H9 (cell line): ENCODE measurements around the gene VAV1. TPM values are rescaled to one million over a fixed set of nuclear protein-coding genes. Genes with fewer than 3 reads are reported as not detected.

Source experiments
- DNase-seq: peaks from one replicate; pipeline ENCODE4 v3.0.0-alpha.2; 2017
- H2AFZ ChIP-seq: one replicate; pipeline ENCODE4 v1.6.1; 2013; ENCODE audit warnings: mild to moderate bottlenecking, low read length, control low read depth, moderate library complexity
- H2AK5ac ChIP-seq: 2 replicates; pipeline ENCODE4 v1.6.1; 2013; ENCODE audit warnings: low read length, control low read depth, mixed read lengths; ENCODE audit not compliant: insufficient read length
- H2BK120ac ChIP-seq: one replicate; pipeline ENCODE4 v1.6.1; 2013; ENCODE audit warnings: low read depth, mild to moderate bottlenecking, low read length, control low read depth, inconsistent platforms; ENCODE audit not compliant: poor library complexity, severe bottlenecking
- H2BK12ac ChIP-seq: 2 replicates; pipeline ENCODE4 v1.6.1; 2013; ENCODE audit warnings: low read length, control low read depth, mixed read lengths, low read depth; ENCODE audit not compliant: insufficient read length
- H2BK15ac ChIP-seq: 2 replicates; pipeline ENCODE4 v1.6.1; 2013; ENCODE audit warnings: low read depth, low read length, control low read depth
- H2BK20ac ChIP-seq: one replicate; pipeline ENCODE4 v1.6.1; 2013; ENCODE audit warnings: low read depth, mild to moderate bottlenecking, low read length, control low read depth, inconsistent platforms; ENCODE audit not compliant: poor library complexity, severe bottlenecking
- H2BK5ac ChIP-seq: 2 replicates; pipeline ENCODE4 v1.6.1; 2013; ENCODE audit warnings: low read length, control low read depth, mixed read lengths; ENCODE audit not compliant: insufficient read length
- H3K14ac ChIP-seq: 2 replicates; pipeline ENCODE4 v1.6.1; 2013; ENCODE audit warnings: low read length, control low read depth; ENCODE audit not compliant: insufficient read depth
- H3K18ac ChIP-seq: 2 replicates; pipeline ENCODE4 v1.6.1; 2013; ENCODE audit warnings: low read depth, mild to moderate bottlenecking, mixed read lengths, low read length, control low read depth; ENCODE audit not compliant: insufficient read length
- H3K23ac ChIP-seq: 2 replicates; pipeline ENCODE4 v1.6.1; 2013; ENCODE audit warnings: low read length, control low read depth, mixed read lengths, low read depth; ENCODE audit not compliant: insufficient read length
- H3K23me2 ChIP-seq: 2 replicates; pipeline ENCODE4 v1.6.1; 2013; ENCODE audit warnings: low read depth, mild to moderate bottlenecking, mixed read lengths, low read length, control low read depth; ENCODE audit not compliant: insufficient read length, poor library complexity, severe bottlenecking
- H3K27ac ChIP-seq: 2 replicates; pipeline ENCODE4 v1.5.1; 2013; ENCODE audit warnings: low read length, control low read depth, mixed read lengths, low read depth; ENCODE audit not compliant: insufficient read length
- H3K27me3 ChIP-seq: 2 replicates; pipeline ENCODE4 v1.6.1; 2013; ENCODE audit warnings: low read length, control low read depth, inconsistent platforms; ENCODE audit not compliant: insufficient read depth
- H3K4ac ChIP-seq: 2 replicates; pipeline ENCODE4 v1.6.1; 2013; ENCODE audit warnings: low read depth, mild to moderate bottlenecking, control low read depth, inconsistent platforms, low read length, moderate library complexity
- H3K4me1 ChIP-seq: 2 replicates; pipeline ENCODE4 v1.6.1; 2013; ENCODE audit warnings: low read length, control low read depth, inconsistent platforms; ENCODE audit not compliant: insufficient read depth
- H3K4me2 ChIP-seq: 2 replicates; pipeline ENCODE4 v1.6.1; 2013; ENCODE audit warnings: low read length, control low read depth, mixed read lengths; ENCODE audit not compliant: insufficient read length, insufficient read depth
- H3K56ac ChIP-seq: 2 replicates; pipeline ENCODE4 v1.6.1; 2013; ENCODE audit warnings: low read depth, mild to moderate bottlenecking, mixed read lengths, low read length, control low read depth; ENCODE audit not compliant: insufficient read length
- H3K79me1 ChIP-seq: 2 replicates; pipeline ENCODE4 v1.6.1; 2013; ENCODE audit warnings: low read depth, mild to moderate bottlenecking, moderate library complexity, low read length, control low read depth, inconsistent platforms; ENCODE audit not compliant: insufficient read depth, poor library complexity, severe bottlenecking
- H3K79me2 ChIP-seq: 2 replicates; pipeline ENCODE4 v1.6.1; 2013; ENCODE audit warnings: low read length, control low read depth, inconsistent platforms; ENCODE audit not compliant: insufficient read depth
- H3K9ac ChIP-seq: 2 replicates; pipeline ENCODE4 v1.6.1; 2013; ENCODE audit warnings: low read length, control low read depth, mixed read lengths; ENCODE audit not compliant: insufficient read length; ENCODE audit errors: extremely low read depth
- H3K9me3 ChIP-seq: one replicate; pipeline ENCODE4 v1.6.1; 2013; ENCODE audit warnings: low read depth, low read length, inconsistent platforms; ENCODE audit not compliant: control insufficient read depth
- H3T11ph ChIP-seq: one replicate; pipeline ENCODE4 v1.6.1; 2013; ENCODE audit warnings: mild to moderate bottlenecking, low read length, control low read depth, inconsistent platforms
- H4K20me1 ChIP-seq: one replicate; pipeline ENCODE4 v1.6.1; 2013; ENCODE audit not compliant: control insufficient read depth, insufficient read length, insufficient read depth
- H4K5ac ChIP-seq: 2 replicates; pipeline ENCODE4 v1.6.1; 2013; ENCODE audit warnings: low read depth, mild to moderate bottlenecking, mixed read lengths, low read length, control low read depth; ENCODE audit not compliant: insufficient read length
- H4K8ac ChIP-seq: replicated peaks from 2 replicates; pipeline ENCODE4 v1.6.1; 2013; ENCODE audit warnings: low read length, control low read depth, mixed read lengths, low read depth; ENCODE audit not compliant: insufficient read length
- H4K91ac ChIP-seq: 2 replicates; pipeline ENCODE4 v1.6.1; 2013; ENCODE audit warnings: low read depth, mild to moderate bottlenecking, moderate library complexity, mixed read lengths, low read length, control low read depth; ENCODE audit not compliant: insufficient read length
- H3K27ac Mint-ChIP-seq, 3 experiments: 2 replicates in 2 of 3; 3 replicates in 1 of 3; pipeline ENCODE4 v1.8.0; 2020 to 2021; ENCODE audit warnings: mixed read lengths in 3 of 3, mild to moderate bottlenecking in 1 of 3, moderate library complexity in 1 of 3
- H3K27me3 Mint-ChIP-seq: 2 replicates; pipeline ENCODE4 v1.8.0; 2021; ENCODE audit warnings: low read depth, mild to moderate bottlenecking, moderate library complexity, mixed read lengths
- H3K36me3 Mint-ChIP-seq, 3 experiments: 2 replicates in 2 of 3; 3 replicates in 1 of 3; pipeline ENCODE4 v1.8.0; 2020 to 2021; ENCODE audit warnings: low read depth in 3 of 3, mixed read lengths in 3 of 3; ENCODE audit not compliant: insufficient read depth in 1 of 3
- H3K4me1 Mint-ChIP-seq, 2 experiments: 2 replicates each; pipeline ENCODE4 v1.8.0; 2020; ENCODE audit warnings: mixed read lengths in 2 of 2
- H3K4me3 Mint-ChIP-seq, 2 experiments: 2 replicates in 1 of 2; 3 replicates in 1 of 2; pipeline ENCODE4 v1.8.0; 2020 to 2021; ENCODE audit warnings: mild to moderate bottlenecking in 2 of 2, mixed read lengths in 2 of 2, moderate library complexity in 1 of 2
- H3K9me3 Mint-ChIP-seq, 2 experiments: 2 replicates in 1 of 2; 3 replicates in 1 of 2; pipeline ENCODE4 v1.8.0; 2020; ENCODE audit warnings: mild to moderate bottlenecking in 2 of 2, mixed read lengths in 2 of 2, moderate library complexity in 1 of 2
- WGBS: extraction: QIAGEN DNeasy Blood & Tissue Kit; methylation state at CpG from one replicate; pipeline ENCODE4 v1.1.7; 2013; ENCODE audit warnings: missing lambda C conversion rate, low lambda C conversion rate, mixed read lengths; ENCODE audit not compliant: insufficient read length; ENCODE audit errors: extremely low coverage; 5-methylcytosine and 5-hydroxymethylcytosine counted together
- total RNA-seq: library from RNA; stranded (reverse); gene quantifications from 2 replicates; pipeline ENCODE4 v1.2.1, GENCODE V29; 2021
- TF ChIP-seq, protein P1 (sequence below): fragments of 200-600 bp; sonication (generic); conservative IDR thresholded peaks from 3 replicates; pipeline ENCODE4 v1.8.0; 2021; ENCODE audit warnings: antibody characterized with exemption, mild to moderate bottlenecking

VAV1 gene
- total RNA-seq, 1 experiment from 2014 or later = 0.90 TPM

DNA sequence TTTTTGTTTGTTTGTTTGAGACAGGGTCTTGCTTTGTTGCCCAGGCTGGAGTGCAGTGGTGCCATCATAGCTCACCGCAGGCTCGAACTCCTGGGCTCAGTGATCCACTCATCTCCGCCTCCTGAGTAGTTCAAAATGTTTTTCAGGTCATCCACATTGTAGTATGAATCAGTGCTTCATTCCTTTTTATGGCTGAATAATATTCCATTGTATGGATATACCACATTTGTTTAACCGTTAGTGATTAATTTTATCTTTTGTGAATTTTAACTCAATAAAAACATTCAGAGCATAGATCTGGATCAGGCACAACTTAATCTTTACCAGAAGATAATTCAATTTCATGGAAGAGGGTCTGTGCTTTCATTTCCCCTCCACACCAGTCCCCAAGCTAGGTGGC is 47.7 kb downstream of the VAV1 start:
- peaks cover 31 to 77% of the 10 kb centered on the region in 2 experiments for H3K9me3 Mint-ChIP-seq
- TF ChIP-seq, protein P1, sequence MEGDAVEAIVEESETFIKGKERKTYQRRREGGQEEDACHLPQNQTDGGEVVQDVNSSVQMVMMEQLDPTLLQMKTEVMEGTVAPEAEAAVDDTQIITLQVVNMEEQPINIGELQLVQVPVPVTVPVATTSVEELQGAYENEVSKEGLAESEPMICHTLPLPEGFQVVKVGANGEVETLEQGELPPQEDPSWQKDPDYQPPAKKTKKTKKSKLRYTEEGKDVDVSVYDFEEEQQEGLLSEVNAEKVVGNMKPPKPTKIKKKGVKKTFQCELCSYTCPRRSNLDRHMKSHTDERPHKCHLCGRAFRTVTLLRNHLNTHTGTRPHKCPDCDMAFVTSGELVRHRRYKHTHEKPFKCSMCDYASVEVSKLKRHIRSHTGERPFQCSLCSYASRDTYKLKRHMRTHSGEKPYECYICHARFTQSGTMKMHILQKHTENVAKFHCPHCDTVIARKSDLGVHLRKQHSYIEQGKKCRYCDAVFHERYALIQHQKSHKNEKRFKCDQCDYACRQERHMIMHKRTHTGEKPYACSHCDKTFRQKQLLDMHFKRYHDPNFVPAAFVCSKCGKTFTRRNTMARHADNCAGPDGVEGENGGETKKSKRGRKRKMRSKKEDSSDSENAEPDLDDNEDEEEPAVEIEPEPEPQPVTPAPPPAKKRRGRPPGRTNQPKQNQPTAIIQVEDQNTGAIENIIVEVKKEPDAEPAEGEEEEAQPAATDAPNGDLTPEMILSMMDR = no peak
- Histone ChIP-seq H4K20me1 (no peaks in the 10 kb centered on the region), H2AFZ (no peak overlapping the region), H4K91ac (no peak overlapping the region), H2BK12ac (no peak overlapping the region), H3K79me2 (no peaks in the 10 kb centered on the region), H3K23ac (no peak overlapping the region), H3K79me1 (no peaks in the 10 kb centered on the region), H3K27me3 (no peaks in the 10 kb centered on the region), H3K4ac (no peak overlapping the region), H3K18ac (no peak overlapping the region), H4K8ac (no peak overlapping the region), H2BK5ac (no peak overlapping the region), H2BK15ac (no peak overlapping the region), H4K5ac (no peak overlapping the region), H3K4me1 (no peaks in the 10 kb centered on the region), H3K56ac (no peak overlapping the region), H3K9me3 (no peaks in the 10 kb centered on the region), H3K27ac (no peak overlapping the region), H2BK20ac (no peak overlapping the region), H2BK120ac (no peak overlapping the region), H2AK5ac (no peak overlapping the region), H3K4me2 (no peak overlapping the region), H3T11ph (no peak overlapping the region), H3K14ac (no peak overlapping the region), H3K23me2 (no peaks in the 10 kb centered on the region), H3K9ac (no peak overlapping the region)
- H3K27me3 Mint-ChIP-seq = peaks cover 16% of the 10 kb centered on the region
- DNase-seq = no peak
- H3K27ac Mint-ChIP-seq = no peak overlapping the region
- no CpG with 5 or more reads among the region's 4 CpGs for WGBS
- H3K36me3 Mint-ChIP-seq = peaks cover 3 to 6% (median 4%) of the 10 kb centered on the region in 3 experiments; a peak in 6 of 7 replicates
- no peaks in the 10 kb centered on the region for H3K4me1 Mint-ChIP-seq
- H3K4me3 Mint-ChIP-seq = no peak overlapping the region
